Subcutaneous abdominal adipose tissue (tissue), 5 donors: ENCODE measurements around the gene SEM1.
"Not testable (repeated sequence)": the region's sequence is repeated elsewhere in the genome, so short reads cannot be mapped to it uniquely, and the experiment has no call there.

Experiments
- H3K27ac ChIP-seq: one replicate; pipeline ENCODE4 v1.7.0; 2013; ENCODE audit warnings: low read depth, mild to moderate bottlenecking, inconsistent platforms, low read length, moderate library complexity
- H3K27me3 ChIP-seq, 5 donors: one replicate each; pipeline ENCODE4 v1.7.0; 2013; ENCODE audit warnings: low read length in 5 of 5, inconsistent platforms in 1 of 5; ENCODE audit not compliant: control insufficient read depth in 5 of 5, insufficient read depth in 4 of 5
- H3K36me3 ChIP-seq, 5 donors: one replicate each; pipeline ENCODE4 v1.7.0; 2013; ENCODE audit warnings: low read length in 5 of 5; ENCODE audit not compliant: control insufficient read depth in 5 of 5, insufficient read depth in 5 of 5
- H3K4me1 ChIP-seq, 5 donors: one replicate each; pipeline ENCODE4 v1.7.0; 2013; ENCODE audit warnings: low read length in 5 of 5, mild to moderate bottlenecking in 3 of 5, moderate library complexity in 1 of 5; ENCODE audit not compliant: control insufficient read depth in 5 of 5, insufficient read depth in 5 of 5
- H3K4me3 ChIP-seq, 5 donors: one replicate each; pipeline ENCODE4 v1.7.0; 2013; ENCODE audit warnings: low read length in 5 of 5, low read depth in 1 of 5
- H3K9ac ChIP-seq, 5 donors: one replicate each; pipeline ENCODE4 v1.7.0; 2013; ENCODE audit warnings: low read length in 5 of 5, mild to moderate bottlenecking in 4 of 5, moderate library complexity in 3 of 5
- H3K9me3 ChIP-seq, 5 donors: one replicate each; pipeline ENCODE4 v1.7.0; 2013; ENCODE audit warnings: low read length in 5 of 5; ENCODE audit not compliant: control insufficient read depth in 5 of 5
- donor health status: healthy.
- donor health status: healthy.
- donor health status: healthy.
- donor health status: healthy.
- donor health status: healthy.

Gene SEM1

GRCh38 chr7:96709381-96710228 is at the start of gene SEM1:
TSS of gene SEM1 (minus strand) at chr7:96709846. CDS start at chr7:96709763, 83 bp downstream.
- H3K4me3 ChIP-seq: peak within 1 kb of the TSS; percentile 75 to 98 (median 97)
- peaks cover 0 to 11% (median 7%) of the 10 kb centered on the region in 5 donors for H3K9me3 ChIP-seq
- H3K27ac ChIP-seq: peak within 1 kb of the TSS; percentile 96
- peaks cover 0 to 22% (median 20%) of the 10 kb centered on the region in 5 donors for H3K4me1 ChIP-seq
- peak within 1 kb of the TSS; percentile 82 to 99 (median 99) for H3K9ac ChIP-seq
- peaks cover 0 to 3% (median 0%) of the 10 kb centered on the region in 5 donors for H3K36me3 ChIP-seq
- H3K27me3 ChIP-seq: peaks cover 0 to 3% (median 0%) of the 10 kb centered on the region in 5 donors

DNA sequence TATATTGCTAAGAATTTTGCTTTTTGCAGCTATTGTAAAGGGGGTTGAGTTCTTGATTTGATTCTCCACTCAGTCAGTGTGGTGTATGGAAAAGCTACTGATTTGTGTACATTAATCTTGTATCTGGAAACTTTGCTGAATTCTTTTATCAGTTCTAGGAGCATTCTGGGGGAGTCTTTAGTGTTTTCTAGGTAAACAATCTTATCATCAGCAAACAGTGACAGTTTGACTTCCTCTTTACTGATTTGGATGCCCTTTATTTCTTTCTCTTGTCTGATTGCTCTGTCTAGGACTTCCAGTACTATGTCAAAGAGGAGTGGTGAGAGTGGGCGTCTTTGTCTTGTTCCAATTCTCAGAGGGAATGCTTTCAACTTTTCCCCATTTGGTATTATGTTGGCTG is 48.2 kb upstream of the SEM1 start:
- not testable (repeated sequence) for H3K27me3 ChIP-seq, H3K9ac ChIP-seq, H3K27ac ChIP-seq, H3K36me3 ChIP-seq, H3K9me3 ChIP-seq, H3K4me1 ChIP-seq, H3K4me3 ChIP-seq

GRCh38 chr7:96747418-96747940 is 37.8 kb upstream of the SEM1 start:
- Histone ChIP-seq H3K9ac (no peak overlapping the region), H3K36me3 (no peaks in the 10 kb centered on the region), H3K4me3 (no peak overlapping the region), H3K4me1 (peaks cover 0 to 4% (median 0%) of the 10 kb centered on the region in 5 donors), H3K27me3 (no peaks in the 10 kb centered on the region), H3K9me3 (no peaks in the 10 kb centered on the region), H3K27ac (no peak overlapping the region)

DNA sequence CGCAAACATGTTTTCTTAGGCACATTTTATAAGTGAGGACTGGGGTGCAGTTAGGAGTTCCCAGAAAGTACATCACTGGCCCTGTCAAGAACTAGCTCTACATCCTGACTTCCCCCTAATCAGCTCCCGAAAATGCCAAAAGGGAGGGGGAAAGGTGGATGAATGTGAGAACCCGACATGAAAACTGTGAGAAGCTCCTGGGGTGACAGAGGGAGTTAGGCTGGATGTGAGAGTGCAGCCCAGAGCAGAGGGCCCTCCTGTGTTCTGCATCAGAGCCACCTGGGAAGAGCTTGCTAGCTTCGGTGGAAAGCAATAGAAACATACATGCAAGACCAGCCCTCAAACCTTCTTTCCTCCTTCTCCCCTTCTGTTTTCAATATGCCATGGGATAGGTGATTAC is 30.5 kb upstream of the SEM1 start:
- Histone ChIP-seq H3K27me3 (peaks cover 0 to 4% (median 0%) of the 10 kb centered on the region in 5 donors), H3K36me3 (no peaks in the 10 kb centered on the region), H3K9me3 (no peaks in the 10 kb centered on the region), H3K4me3 (no peak overlapping the region), H3K27ac (no peak overlapping the region), H3K4me1 (no peaks in the 10 kb centered on the region), H3K9ac (no peak overlapping the region)

- H3K27me3 ChIP-seq: peaks cover 0 to 4% (median 1%) of the 10 kb centered on the region in 5 donors
These were observed 30.0 kb upstream of the SEM1 start for GRCh38 chr7:96739609-96740008.

DNA sequence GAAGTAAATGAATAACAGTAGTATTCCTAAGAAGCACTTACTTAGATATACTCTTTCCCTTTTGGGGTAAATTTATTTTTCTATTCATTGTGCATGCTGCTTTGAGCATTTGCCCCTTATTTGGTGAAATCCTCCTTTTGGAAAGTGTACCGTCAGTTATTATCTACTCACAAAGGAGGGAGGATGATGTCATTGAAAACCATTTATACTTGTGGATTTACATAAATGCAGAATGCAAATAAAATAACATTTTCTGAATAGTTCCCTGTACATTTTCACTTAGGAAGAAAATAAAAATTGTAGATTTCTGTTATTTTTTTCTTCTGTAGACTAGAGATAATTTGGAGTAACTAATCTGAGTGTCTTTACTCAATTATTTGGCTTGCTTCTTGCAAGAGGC is 29.5 kb upstream of the SEM1 start:
- peaks cover 0 to 4% (median 3%) of the 10 kb centered on the region in 5 donors for H3K27me3 ChIP-seq

More at GRCh38 chr7:96739609-96740008, 30.0 kb upstream of the SEM1 start:
- Histone ChIP-seq H3K27ac (no peak overlapping the region), H3K9ac (no peak overlapping the region), H3K9me3 (no peaks in the 10 kb centered on the region), H3K36me3 (no peaks in the 10 kb centered on the region), H3K4me3 (no peak overlapping the region), H3K4me1 (no peaks in the 10 kb centered on the region)

GRCh38 chr7:96738705-96739104 is 29.1 kb upstream of the SEM1 start:
- H3K4me1 ChIP-seq: no peaks in the 10 kb centered on the region
- no peaks in the 10 kb centered on the region for H3K36me3 ChIP-seq
- no peak overlapping the region for H3K4me3 ChIP-seq
- H3K9me3 ChIP-seq: no peaks in the 10 kb centered on the region
- H3K27me3 ChIP-seq: peaks cover 0 to 4% (median 3%) of the 10 kb centered on the region in 5 donors
- H3K27ac ChIP-seq: no peak overlapping the region
- H3K9ac ChIP-seq: no peak overlapping the region

More for the DNA sequence above, 29.5 kb upstream of the SEM1 start:
- H3K36me3 ChIP-seq: no peaks in the 10 kb centered on the region
- H3K9ac ChIP-seq: no peak overlapping the region
- H3K27ac ChIP-seq: no peak overlapping the region
- H3K9me3 ChIP-seq: no peaks in the 10 kb centered on the region
- no peaks in the 10 kb centered on the region for H3K4me1 ChIP-seq
- no peak overlapping the region for H3K4me3 ChIP-seq

DNA sequence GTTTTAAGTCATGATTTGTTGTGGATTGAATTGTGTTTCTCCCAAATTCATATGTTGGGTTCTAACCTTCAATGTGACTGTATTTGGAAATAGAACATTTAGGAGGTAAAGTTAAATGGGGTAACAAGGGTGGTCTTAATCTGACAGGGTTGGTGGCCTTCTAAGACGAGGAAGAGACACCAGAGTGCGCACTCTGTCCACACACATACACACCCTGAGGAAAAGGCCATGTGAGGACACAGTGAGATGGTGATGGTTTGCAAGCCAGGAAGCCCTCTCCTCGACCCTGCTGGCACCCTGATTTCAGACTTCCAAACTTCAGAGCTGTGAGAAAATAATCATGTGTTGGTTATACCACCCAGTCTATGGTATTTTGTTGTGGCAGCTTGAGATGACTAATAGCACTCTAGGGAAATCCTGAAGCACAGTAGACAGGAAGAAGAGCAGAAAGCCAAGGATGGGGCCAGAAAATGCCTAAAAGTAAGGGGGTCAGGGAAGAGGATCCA is 28.0 kb upstream of the SEM1 start:
- Histone ChIP-seq H3K27me3 (peaks cover 0 to 4% (median 3%) of the 10 kb centered on the region in 5 donors), H3K4me1 (no peaks in the 10 kb centered on the region), H3K27ac (no peak overlapping the region), H3K9me3 (no peaks in the 10 kb centered on the region), H3K36me3 (no peaks in the 10 kb centered on the region), H3K4me3 (no peak overlapping the region), H3K9ac (no peak overlapping the region)

DNA sequence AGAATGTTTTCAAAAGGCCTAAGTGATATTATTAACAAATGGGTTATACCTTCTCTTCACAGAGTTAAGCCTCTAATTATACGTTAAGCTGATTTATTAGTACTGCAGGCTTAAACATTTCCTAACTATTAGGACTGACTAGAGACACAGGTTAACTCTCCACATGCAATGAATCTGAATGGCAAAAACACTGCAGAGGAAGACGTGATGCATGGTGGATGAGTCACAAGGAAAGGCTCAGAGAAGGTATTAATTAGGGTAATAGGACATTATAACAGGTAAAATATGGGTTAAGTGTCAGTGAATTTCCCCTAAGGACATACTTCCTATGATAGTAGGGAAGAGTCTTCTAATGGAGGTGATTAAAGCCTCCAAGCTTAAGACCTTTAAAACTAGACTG is 24.7 kb upstream of the SEM1 start:
- Histone ChIP-seq H3K9me3 (no peaks in the 10 kb centered on the region), H3K4me3 (no peak overlapping the region), H3K9ac (no peak overlapping the region), H3K36me3 (no peaks in the 10 kb centered on the region), H3K27me3 (peaks cover 0 to 4% (median 0%) of the 10 kb centered on the region in 5 donors), H3K4me1 (no peaks in the 10 kb centered on the region), H3K27ac (no peak overlapping the region)

- Histone ChIP-seq H3K9me3 (no peaks in the 10 kb centered on the region), H3K36me3 (no peaks in the 10 kb centered on the region), H3K27me3 (peaks cover 0 to 4% (median 0%) of the 10 kb centered on the region in 5 donors), H3K4me1 (no peaks in the 10 kb centered on the region), H3K9ac (no peak overlapping the region), H3K27ac (no peak overlapping the region), H3K4me3 (no peak overlapping the region)
These were observed 20.2 kb upstream of the SEM1 start for GRCh38 chr7:96729820-96730219.
